Smooth muscle cell of trachea (primary cell): ENCODE data around the gene RECQL. TPM values are rescaled to one million over a fixed set of nuclear protein-coding genes. Genes with fewer than 3 reads are reported as not detected.

Experiments
- total RNA-seq: library from RNA; depleted of rRNA; stranded (reverse); fragments of >200 nt; gene quantifications from 2 replicates; pipeline ENCODE4 v1.2.1, GENCODE V29; 2014

The RECQL gene
- 68.1 and 130 TPM in 2 replicates for total RNA-seq

GRCh38 chr12:21501258-21502163 is at the start of gene RECQL, which contains the start of gene GOLT1B:
TSS of gene RECQL (minus strand) at chr12:21501635. CDS start at chr12:21499570, 2,065 bp downstream.
TSS of gene GOLT1B (plus strand) at chr12:21501789. CDS start at chr12:21501924, 135 bp downstream.

GRCh38 chr12:21526053-21526452 is 24.6 kb upstream of the RECQL start, which contains the start of gene SPX:
TSS of gene SPX (plus strand) at chr12:21526296. CDS start at chr12:21526473, 177 bp downstream.

Other genes with a start within 250 kb of the RECQL start
- gene SLCO1A2, start 166.7 kb downstream of the RECQL start, total RNA-seq: not detected in 2 replicates
- gene IAPP, start 128.7 kb downstream of the RECQL start, total RNA-seq: not detected in 2 replicates
- 6.9 and 19.3 TPM in 2 replicates for gene PYROXD1, start 64.0 kb downstream of the RECQL start, total RNA-seq
- 39.9 and 50.9 TPM in 2 replicates for gene GOLT1B, start 154 bp upstream of the RECQL start, total RNA-seq
- 0.50 TPM in 1 of 2 replicates, not detected in the other for gene SPX, start 24.7 kb upstream of the RECQL start, total RNA-seq
- not detected in 2 replicates for gene GYS2, start 103.2 kb upstream of the RECQL start, total RNA-seq
- gene LDHB, start 156.2 kb upstream of the RECQL start, total RNA-seq: 530 and 968 TPM in 2 replicates